Choroid plexus epithelial cell (primary cell): ENCODE measurements around the gene VWA5B1.
"Not testable (repeated sequence)": the region's sequence is repeated elsewhere in the genome, so short reads cannot be mapped to it uniquely, and the experiment has no call there.

ENCODE experiments used
- DNase-seq: peaks from one replicate; pipeline ENCODE4 v3.0.0-alpha.2; 2010; ENCODE audit warnings: low read depth
- H3K4me3 ChIP-seq: 2 replicates; pipeline ENCODE4 v1.5.1; 2011; ENCODE audit warnings: low read depth, mild to moderate bottlenecking, control low read depth, low read length, moderate library complexity
- TF ChIP-seq, protein P1 (sequence below): conservative IDR thresholded peaks from 2 replicates; pipeline ENCODE4 v1.5.1; 2011; ENCODE audit warnings: low read depth, mild to moderate bottlenecking, control low read depth, inconsistent platforms, low read length, moderate library complexity

VWA5B1 gene

DNA sequence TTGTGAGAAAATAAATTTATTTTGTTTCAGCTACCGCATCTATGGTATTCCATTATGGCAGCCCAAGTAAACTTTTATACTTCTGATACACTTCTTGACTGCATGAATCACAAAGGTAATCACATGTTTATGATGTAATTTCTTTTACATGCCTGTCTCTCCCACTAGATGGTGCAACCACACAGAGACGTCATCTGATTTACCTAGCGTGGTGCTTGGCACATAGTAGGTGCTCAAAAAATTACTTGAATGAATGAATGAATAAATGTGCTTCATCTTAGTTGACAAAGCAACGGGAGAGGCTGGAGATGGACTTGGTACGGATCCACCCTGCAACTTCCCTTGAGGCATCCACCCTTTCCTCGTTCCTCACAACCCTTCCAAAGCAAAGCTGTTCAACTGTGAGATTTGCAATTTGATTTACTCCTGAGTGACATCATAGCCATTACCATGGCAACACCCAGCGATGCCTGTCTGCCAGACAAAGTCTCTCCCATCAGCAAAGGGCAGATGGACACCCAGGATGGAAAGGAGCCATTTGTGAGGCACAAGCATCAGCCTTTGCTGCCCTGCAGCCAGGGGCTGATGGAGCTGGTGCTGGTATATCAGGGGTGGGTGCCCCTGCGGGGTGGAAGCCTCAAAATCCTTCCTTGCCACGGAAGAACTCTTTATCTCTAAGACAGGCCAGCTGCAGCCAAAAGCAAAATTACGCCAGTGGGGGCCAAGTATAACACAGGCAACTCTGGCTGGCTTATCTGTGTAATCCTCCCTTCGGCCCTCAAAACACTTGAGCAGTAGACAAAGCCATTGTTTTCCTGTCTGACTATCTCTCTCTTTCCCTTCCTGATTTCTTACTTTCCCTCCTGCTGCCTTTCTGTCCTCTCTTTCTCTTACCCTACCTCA, 18.9 kb upstream of the VWA5B1 start:
- no peak for DNase-seq
- TF ChIP-seq, protein P1, sequence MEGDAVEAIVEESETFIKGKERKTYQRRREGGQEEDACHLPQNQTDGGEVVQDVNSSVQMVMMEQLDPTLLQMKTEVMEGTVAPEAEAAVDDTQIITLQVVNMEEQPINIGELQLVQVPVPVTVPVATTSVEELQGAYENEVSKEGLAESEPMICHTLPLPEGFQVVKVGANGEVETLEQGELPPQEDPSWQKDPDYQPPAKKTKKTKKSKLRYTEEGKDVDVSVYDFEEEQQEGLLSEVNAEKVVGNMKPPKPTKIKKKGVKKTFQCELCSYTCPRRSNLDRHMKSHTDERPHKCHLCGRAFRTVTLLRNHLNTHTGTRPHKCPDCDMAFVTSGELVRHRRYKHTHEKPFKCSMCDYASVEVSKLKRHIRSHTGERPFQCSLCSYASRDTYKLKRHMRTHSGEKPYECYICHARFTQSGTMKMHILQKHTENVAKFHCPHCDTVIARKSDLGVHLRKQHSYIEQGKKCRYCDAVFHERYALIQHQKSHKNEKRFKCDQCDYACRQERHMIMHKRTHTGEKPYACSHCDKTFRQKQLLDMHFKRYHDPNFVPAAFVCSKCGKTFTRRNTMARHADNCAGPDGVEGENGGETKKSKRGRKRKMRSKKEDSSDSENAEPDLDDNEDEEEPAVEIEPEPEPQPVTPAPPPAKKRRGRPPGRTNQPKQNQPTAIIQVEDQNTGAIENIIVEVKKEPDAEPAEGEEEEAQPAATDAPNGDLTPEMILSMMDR, result peak; percentile 12
- no peak overlapping the region for H3K4me3 ChIP-seq

- H3K4me3 ChIP-seq, DNase-seq: not testable (repeated sequence)
Observed at GRCh38 chr1:20273716-20274115, 17.0 kb upstream of the VWA5B1 start.

GRCh38 chr1:20275319-20275925, 15.3 kb upstream of the VWA5B1 start:
- no peak overlapping the region for H3K4me3 ChIP-seq
- TF ChIP-seq, protein P1, result no peak
- no peak for DNase-seq

DNA sequence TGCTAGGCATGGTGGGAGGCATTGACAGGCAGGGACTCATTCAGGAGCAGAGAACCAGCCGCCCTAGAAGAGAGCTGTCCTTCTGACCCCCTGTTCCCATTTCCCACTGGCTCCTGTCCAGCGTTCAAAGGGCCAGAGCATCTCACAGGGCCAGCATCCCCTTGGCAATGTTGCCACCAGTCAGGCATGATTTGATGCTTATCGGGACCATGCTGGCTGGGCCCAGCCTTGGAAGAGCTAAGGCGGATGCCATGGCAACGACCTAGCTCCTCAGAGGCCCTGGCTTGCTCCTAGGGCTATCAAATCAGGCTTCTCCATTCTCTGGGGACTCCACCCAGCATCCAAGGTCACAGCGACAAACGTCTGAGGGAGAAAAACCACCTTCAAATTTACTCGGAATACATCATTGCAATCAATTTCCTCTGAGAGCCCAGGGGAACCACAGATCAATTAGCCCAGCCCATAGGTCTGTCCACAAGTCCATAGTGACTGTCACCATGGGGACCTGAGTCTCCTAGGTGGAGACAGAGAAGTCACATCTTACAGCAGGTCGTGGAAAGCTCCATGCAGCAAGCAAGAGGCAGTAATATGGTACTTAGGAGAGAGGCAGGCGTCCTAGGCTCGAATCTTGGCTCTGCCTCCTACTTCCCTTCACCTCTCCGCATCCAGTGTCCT, 14.1 kb upstream of the VWA5B1 start:
- DNase-seq, result no peak
- TF ChIP-seq, protein P1, result no peak
- H3K4me3 ChIP-seq, result no peak overlapping the region

GRCh38 chr1:20278692-20279130, 12.0 kb upstream of the VWA5B1 start:
- TF ChIP-seq, protein P1, result no peak
- no peak overlapping the region for H3K4me3 ChIP-seq
- DNase-seq, result no peak

- H3K4me3 ChIP-seq, result no peak overlapping the region
- TF ChIP-seq, protein P1, result no peak
- peak; percentile 25 for DNase-seq
Observed at GRCh38 chr1:20279509-20279908, 11.2 kb upstream of the VWA5B1 start.

- H3K4me3 ChIP-seq, result no peak overlapping the region
- DNase-seq, result no peak
- TF ChIP-seq, protein P1, result no peak
Observed at GRCh38 chr1:20280341-20280740, 10.3 kb upstream of the VWA5B1 start.
